NOMO-1 treated with dmso at 0.1 percent for 144 hours (cell line): ENCODE results near the gene LRSAM1.

Experiments used
- DNase-seq: peaks from one replicate; lab custom pipeline; 2025; ENCODE audit not compliant: unreplicated experiment; lab: John Stamatoyannopoulos, UW

LRSAM1 gene

DNA sequence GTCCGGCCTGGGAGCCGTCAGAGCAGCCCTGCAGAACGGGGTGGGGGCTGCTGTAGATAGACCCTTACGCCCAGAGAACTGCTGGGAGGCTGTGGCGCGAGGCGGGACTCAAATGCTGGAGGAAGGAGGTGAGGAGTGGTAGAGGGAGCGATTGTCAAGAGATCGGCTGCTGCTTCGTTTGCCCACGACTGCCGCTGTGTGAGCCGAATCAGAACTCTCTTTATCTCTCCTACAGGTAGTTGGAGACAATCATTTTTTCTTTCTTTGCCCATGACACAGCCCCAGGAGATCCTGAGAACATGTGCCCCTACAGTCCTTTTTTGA is 26.7 kb upstream of the LRSAM1 start:
- DNase-seq = no peak

DNA sequence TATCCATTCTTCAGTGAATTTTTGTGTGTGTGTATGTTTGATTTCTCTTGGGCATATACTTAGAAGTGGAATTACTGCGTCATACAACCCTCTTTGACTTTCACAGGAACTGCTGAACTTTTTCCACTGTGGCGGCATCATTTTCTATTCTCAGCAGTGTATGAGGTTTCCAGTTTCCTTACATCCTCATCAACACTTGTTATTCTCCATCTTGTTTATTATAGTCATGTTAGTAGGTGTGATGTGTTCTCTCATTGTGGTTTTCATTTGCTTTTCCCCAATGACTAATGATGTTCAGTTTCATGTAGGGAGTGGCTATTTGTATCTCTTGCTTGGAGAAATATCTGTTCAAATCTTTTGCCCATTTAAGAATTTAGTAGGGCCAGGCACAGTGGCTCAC is 24.6 kb upstream of the LRSAM1 start:
- DNase-seq = no peak

DNA sequence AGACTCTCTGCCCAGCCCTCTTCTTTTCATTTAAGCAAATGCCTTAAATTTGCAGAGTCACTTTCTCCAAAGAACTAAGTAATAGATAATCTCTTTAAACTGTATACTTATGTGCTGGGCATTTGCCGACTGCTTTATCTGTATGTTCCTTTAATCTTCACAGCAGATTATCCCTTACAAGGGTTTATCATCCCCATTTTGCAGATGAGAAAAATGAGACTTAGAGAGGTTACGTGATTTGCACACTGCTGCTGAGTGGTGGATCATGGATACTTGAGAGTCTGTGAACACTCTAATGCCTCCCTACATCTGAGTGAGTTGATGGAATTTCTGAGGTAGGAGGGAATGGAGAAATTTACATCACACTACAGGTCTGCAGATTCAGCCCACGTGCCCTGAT is 23.0 kb upstream of the LRSAM1 start:
- DNase-seq = no peak

DNA sequence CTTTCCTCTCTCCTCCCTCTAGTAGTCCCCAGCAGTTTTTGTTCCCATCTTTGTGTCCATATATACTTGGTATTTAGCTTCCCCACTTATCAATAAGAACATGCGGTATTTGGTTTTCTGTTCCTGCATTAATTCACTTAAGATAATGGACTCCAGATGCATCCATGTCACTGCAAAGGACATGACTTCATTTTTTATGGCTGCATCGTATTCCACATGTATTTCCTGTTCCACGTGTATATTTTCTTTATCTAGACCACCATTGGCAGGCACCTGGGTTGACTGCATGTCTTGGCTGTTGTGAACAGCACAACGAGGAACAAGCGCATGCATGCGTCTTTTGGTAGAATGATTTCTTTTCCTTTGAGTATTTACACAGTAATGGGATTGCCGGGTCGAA is 20.9 kb upstream of the LRSAM1 start:
- DNase-seq = no peak

DNA sequence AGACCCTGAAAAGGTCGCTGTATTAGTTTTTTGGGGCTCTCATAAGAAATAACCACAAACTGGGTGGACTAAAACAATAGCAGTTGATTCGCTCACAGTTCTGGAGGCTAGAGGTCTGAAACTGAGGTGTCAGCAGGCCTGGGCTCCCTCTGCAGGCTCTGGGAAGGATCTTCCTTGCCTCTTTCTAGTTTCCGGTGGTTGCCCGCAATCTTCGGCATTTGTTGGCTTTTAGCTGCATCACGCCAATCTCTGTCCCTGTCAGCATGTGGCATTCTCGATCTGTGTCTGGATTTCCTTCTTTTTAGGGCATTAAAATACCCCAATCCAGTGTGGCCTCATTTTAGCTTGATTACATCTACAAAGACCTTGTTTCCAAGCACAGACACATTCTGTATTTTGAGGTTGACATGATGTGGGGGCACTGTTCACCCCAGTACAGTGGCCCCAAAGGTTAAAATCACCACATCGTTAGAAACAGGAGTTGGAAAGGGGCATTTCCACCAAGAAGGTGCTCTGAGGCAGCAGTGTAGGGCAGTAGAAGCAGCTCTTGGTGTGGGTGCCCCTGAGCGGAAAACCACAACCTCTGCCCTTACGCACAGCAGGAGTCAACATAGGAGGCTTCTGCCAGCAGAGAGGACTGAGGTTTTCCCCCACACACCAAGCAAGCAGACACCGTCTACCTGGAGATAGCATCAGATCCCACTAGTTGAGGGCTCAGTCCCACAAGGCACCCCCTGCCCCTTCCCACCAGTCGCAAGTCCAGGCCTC is 13.6 kb upstream of the LRSAM1 start:
- DNase-seq = no peak

DNA sequence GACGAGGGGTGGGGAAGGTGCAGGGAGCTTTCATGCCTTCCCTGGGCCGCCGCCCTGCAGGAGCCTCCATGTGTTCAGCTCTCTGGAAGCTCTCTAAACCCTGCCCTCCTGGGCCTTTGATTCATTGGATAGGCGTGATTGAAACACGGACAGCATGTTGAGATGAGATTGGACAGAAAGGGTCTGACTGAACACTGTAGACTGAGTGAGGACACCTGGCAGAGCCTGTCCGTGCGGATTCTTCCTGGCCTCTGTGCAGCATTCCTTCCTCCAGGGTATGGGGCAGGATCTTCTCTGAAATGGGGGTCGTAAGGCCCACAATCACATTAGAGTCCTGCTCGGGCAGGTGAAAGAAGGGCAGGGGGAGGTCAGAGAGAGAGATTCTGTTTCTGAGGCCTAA is 12.9 kb upstream of the LRSAM1 start:
- no peak for DNase-seq

DNA sequence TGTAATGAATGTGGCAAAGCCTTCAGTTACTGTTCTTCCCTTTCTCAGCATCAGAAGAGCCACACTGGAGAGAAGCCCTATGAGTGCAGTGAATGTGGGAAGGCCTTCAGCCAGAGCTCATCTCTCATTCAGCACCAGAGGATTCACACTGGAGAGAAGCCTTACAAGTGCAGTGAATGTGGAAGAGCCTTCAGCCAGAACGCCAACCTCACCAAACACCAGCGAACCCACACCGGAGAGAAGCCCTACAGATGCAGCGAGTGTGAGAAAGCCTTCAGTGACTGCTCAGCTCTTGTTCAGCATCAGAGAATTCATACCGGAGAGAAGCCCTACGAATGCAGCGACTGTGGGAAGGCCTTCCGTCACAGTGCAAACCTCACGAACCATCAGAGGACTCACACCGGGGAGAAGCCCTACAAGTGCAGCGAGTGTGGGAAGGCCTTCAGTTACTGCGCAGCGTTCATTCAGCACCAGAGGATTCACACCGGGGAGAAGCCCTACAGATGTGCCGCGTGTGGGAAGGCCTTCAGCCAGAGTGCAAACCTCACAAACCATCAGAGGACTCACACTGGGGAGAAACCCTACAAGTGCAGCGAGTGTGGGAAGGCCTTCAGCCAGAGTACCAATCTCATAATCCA is 6.9 kb upstream of the LRSAM1 start:
- no peak for DNase-seq

DNA sequence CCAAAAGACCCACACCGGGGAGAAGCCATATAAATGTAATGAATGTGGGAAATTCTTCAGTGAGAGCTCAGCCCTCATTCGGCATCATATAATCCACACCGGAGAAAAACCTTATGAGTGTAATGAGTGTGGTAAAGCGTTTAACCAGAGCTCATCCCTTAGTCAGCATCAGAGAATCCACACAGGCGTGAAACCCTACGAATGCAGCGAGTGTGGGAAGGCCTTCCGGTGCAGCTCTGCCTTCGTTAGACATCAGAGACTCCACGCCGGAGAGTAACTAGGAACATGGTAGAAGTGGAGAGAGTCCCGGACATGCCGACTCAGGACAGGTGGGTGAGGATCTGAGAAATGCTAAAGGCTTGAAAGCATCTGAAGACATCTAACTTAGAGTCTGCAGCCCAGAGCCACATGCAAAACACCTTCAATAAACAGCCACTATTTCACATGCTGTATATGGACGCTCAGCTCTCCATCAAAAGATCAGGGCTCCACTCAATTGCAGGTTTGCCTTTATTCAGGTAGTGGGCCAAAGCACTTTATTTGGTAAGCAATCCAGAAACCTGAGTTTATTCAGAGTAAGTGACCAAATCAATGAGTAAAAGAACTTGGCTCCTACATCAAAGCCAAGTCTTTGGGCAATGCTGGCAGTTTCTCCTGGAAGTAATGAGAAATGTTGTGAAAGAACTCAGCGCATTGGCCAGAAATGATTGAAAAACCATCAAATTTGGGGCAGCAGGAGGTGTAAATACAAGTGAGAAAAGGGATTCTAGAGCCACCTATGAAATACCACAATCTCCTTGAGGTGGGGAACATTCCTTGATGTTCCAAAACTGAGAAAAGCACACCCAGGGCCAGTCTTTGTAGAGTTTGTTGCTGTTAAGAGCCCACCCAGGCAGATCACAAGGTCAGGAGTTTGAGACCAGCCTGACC is 6.1 kb upstream of the LRSAM1 start:
- DNase-seq = no peak

DNA sequence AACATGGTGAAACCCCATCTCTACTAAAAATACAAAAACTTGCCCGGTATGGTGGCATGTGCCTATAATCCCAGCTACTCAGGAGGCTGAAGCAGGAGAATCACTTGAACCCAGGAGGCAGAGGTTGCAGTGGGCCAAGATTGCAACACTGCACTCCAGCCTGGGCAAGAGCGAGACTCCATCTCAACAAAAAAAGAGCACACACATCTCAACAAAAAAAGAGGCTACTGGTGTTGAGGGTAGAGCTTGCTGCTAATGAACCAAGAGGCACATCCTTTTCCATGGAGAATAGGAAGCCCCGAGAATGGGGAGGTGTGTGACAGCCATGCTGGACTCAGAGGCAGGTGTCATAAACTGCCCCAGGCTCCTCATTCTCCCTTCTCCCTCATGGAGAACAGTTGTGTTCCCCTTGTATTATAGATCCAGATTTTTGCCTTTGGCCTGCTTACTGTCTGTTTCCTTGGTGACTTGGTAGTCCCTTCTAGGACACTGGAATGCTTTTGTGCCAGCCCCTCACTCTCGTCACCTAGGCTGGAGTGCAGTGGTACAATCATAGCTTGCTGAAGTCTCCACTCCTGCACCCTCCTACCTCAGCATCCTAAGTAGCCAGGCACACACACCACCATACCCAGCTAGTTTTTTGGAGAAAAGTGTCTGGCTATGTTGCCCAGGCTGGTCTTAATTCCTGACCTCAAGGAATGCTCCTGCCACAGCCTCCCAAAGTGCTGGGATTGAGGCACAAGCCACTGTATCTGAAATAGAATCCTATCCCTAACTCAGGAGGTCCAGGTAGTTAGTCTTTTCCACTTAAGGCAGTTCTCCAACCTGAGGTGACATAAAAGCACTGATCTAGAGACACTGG is 5.2 kb upstream of the LRSAM1 start:
- DNase-seq = no peak

DNA sequence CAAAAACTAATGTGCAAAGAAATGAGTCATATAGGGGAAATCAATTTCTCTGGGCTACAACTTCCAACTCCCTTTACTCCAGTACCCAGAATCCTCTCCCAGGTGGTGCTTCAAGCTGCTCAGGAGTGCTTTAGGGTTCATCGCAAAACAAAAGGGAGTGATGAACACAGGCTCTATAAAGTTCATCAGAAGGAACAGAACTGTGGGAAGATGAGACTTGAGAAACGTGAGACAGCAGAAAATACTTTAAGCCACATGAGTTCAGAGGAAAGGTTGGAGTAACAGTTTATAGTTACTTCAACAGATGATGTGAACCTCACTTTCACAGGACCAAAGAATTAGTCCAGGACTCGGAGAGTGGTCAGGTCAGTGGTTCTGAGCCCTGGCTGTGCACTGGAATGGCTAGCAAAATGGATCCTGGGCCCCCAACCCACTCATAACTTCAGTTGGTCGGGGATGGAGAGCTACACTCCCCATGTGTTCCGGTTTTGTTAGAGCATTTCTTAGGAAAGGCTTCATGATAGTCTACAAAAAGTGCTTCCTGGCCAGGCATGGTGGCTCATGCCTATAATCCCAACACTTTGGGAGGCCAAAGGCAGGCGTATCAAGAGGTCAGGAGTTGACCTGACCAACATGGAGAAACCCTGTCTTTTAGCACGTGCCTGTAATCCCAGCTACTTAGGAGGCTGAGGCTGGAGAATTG is 4.4 kb upstream of the LRSAM1 start:
- DNase-seq = no peak

DNA sequence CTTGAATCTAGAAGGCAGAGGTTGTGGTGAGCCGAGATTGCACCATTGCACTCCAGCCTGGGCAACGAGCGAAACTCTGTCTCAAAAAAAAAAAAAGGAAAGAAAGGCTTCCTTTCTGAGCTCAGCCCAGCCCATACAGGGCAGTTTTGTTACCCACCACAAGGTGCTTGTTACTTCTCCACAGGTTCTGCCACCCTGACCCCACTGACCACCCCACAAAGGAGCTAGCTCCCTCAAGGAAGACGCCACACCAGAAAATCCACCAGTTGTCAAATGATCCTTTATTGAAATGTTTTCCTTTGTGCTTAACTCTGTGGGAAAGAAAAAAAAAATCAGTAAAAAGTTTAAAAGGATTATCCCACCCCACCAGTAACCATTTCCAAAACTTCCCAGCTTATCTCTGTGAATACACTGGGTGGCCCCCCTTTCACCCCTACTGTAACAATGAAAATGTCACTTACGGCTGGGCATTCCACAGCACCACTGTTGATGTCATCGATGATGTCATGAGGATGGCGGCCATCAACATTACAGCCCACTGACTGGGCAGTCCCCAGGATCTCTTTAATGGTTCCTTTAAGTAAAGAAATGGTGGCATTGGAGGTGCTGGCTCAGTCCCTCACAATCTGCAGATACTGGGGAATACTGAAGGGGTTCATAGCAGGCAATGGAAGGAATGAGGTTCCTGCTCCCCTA is 3.7 kb upstream of the LRSAM1 start:
- DNase-seq = no peak

DNA sequence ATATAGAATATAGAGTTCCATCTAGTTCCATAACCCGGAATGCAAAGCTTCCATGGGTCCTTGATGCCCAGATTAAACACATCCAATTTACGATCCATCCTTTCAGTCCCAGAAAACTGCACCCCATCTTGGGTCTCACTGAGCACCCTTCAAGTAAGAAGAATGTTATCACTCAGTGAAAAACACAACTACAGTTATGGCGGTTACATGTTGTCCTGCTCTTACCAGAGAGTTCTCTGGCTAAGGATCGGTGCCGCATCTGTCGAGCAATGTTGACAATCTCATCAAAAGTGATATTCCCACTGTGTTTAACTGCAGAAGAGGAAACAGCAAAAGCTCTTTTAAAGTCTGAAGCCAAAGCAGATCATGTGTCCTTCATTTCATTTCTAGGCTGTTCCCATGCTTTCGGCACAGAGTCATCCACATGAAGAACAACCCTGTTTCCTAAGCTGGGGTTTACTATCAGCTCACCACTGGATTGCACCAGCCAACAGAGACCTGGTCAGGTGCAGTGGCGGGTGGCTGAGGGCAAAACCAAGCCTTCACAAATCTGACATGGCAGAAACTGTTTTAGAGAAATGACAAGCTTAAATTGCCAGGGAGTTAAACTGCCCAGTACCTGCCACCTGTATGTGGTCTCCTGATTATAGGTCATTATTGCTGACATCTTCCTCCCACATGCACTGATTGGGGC is 3.1 kb upstream of the LRSAM1 start:
- no peak for DNase-seq

DNA sequence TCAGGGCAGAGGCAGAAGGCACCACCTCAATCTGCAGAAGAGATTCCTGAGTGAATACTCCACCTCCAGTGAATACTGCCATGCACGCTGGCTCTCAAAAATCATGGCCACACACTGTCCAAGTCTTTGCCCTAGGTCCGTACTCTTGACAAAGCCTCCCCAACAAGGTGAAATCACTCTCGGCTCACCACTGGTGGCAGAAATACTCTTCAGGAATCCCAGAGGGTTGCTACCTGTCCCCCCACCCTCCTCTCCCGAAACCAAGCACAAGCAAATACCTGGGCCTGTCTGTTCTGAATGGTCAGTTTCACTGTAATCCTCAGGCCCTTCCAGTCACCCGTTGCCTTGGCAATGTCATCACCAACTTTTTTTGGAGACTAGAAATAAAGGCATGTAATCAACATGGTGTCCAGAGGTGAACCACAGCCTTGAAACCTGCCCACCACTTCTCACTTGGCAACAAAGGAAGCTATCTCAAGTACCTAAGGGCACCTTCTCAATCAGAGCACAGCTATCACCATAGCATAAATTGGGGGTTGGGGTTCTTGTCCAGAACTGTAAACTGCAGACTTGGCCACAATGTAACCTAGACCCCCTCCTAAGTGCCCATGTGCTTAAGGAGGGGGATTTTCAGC is 1.9 kb upstream of the LRSAM1 start:
- DNase-seq = no peak

DNA sequence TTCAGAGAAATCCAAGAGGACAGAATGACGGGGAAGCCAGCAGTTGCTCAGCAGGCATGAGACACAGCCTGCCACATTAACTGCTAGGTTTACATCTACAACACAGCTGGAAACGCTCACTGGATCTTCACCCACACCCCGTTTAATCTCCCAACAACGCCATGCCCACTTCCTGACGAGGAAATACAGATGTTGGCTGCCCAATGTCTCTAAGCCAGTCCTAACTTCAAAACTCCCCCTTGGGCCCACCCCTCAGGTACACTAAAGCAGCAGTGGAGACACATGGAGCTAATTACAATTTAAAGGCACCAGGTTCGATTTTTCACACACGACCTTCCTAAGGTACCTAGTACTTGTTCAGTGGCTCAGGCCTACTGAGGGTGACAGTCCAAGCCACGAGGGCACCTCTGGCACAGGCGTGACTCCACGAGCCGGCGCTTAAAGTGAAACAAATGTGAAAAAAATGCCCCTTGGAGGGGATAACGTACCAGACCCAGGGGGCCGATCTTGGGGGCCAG is 1.0 kb upstream of the LRSAM1 start:
- no peak for DNase-seq

DNA sequence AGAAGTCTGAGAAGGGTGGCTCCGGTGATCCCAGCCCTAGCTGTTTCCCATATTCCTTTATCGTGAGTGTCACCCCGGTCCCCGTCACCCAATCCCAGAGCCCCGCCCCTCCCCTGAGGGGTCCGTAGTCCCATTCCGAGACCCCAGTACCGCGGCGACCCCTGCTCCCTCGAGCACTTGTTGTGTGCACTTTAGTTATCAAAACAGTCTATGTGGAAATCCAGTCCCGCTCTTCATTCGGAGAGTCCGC is 223 bp downstream of the LRSAM1 start:
- no peak for DNase-seq

DNA sequence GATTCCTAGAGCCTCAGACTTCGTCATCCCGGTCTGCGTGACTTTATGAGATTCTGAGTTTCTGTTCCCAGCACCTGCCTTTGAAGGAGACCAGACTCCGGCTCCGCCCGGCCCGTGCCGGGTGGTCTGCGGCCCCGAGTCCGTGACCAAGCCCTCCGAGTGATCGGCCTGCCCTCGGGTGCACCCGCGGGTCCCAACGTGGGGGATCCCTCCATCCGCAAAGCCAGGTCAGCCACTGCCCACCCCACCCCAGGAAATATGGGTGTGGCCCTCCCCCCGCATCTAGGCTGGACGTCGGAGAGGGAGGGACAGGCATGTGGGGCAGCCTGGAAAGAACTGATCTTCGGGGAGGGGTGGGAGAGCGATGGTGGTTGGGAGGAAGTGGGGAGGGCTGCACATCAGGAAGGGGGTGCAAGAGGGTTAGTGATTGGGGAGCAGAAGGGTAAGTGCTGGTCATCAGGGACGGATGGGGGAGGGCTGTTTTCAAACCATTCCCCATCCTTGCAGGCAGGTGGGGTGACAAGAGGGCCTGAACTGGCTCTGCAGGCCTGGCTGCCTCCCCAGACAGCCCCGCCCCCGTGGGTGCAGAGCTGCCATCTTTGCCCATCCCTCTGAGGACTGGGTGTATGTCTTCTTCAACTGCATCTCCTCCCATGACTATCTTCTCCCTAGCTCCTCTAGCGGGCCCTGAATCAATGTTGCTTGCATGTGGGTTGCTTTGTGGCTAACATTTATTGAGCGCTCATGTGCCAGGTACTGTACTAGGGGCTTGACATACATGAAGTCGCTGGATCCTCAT is 747 bp downstream of the LRSAM1 start:
- DNase-seq = no peak

DNA sequence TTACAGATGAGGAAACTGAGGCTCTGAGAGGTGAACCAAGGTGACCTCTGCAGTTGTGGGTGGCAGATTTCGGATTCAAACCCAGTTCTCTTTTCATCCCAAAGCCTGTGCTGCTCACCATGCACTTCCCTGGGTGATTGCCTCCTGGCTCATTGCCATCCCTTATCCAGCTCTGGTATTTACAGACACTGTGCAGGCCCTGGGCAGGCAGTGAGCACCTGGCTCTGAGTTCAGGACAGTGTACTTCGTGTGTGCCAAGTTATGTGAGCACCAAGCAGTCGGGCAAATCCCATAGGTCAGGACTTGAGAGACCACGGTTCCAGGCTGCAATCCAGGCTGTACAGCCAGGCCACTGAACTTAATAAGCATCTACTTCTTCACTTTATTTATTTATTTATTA is 1.4 kb downstream of the LRSAM1 start:
- no peak for DNase-seq
